ENCODE measurements around the gene KMT2A.

GRCh38 chr11:118436639-118437207, 431 bp downstream of the KMT2A start:
- TF ChIP-seq, protein P1, sequence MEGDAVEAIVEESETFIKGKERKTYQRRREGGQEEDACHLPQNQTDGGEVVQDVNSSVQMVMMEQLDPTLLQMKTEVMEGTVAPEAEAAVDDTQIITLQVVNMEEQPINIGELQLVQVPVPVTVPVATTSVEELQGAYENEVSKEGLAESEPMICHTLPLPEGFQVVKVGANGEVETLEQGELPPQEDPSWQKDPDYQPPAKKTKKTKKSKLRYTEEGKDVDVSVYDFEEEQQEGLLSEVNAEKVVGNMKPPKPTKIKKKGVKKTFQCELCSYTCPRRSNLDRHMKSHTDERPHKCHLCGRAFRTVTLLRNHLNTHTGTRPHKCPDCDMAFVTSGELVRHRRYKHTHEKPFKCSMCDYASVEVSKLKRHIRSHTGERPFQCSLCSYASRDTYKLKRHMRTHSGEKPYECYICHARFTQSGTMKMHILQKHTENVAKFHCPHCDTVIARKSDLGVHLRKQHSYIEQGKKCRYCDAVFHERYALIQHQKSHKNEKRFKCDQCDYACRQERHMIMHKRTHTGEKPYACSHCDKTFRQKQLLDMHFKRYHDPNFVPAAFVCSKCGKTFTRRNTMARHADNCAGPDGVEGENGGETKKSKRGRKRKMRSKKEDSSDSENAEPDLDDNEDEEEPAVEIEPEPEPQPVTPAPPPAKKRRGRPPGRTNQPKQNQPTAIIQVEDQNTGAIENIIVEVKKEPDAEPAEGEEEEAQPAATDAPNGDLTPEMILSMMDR (IDR thresholded peaks at IDR 0.05) = no peak
- no peak for TF ChIP-seq POLR2A (IDR thresholded peaks at IDR 0.05)
